ENCODE results near the gene HNF1A.
"Not testable (repeated sequence)": the region's sequence is repeated elsewhere in the genome, so short reads cannot be mapped to it uniquely, and the experiment has no call there.

Gene HNF1A, protein sequence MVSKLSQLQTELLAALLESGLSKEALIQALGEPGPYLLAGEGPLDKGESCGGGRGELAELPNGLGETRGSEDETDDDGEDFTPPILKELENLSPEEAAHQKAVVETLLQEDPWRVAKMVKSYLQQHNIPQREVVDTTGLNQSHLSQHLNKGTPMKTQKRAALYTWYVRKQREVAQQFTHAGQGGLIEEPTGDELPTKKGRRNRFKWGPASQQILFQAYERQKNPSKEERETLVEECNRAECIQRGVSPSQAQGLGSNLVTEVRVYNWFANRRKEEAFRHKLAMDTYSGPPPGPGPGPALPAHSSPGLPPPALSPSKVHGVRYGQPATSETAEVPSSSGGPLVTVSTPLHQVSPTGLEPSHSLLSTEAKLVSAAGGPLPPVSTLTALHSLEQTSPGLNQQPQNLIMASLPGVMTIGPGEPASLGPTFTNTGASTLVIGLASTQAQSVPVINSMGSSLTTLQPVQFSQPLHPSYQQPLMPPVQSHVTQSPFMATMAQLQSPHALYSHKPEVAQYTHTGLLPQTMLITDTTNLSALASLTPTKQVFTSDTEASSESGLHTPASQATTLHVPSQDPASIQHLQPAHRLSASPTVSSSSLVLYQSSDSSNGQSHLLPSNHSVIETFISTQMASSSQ

GRCh38 chr12:120978296-120979219 is at the start of gene HNF1A:
HNF1A (plus strand) TSS chr12:120978543; CDS start chr12:120978769, 226 bp downstream.
- no peak for DNase-seq (ENCODE audit: low read depth in 2 of 3, low spot score in 2 of 3)

- no peak for DNase-seq (ENCODE audit: low read depth in 2 of 3, low spot score in 2 of 3)
Observed at GRCh38 chr12:120928864-120929652, 49.3 kb upstream of the HNF1A start.

- DNase-seq (ENCODE audit: low read depth in 2 of 3, low spot score in 2 of 3), result no peak
Observed at GRCh38 chr12:120930032-120930431, 48.3 kb upstream of the HNF1A start.

DNA sequence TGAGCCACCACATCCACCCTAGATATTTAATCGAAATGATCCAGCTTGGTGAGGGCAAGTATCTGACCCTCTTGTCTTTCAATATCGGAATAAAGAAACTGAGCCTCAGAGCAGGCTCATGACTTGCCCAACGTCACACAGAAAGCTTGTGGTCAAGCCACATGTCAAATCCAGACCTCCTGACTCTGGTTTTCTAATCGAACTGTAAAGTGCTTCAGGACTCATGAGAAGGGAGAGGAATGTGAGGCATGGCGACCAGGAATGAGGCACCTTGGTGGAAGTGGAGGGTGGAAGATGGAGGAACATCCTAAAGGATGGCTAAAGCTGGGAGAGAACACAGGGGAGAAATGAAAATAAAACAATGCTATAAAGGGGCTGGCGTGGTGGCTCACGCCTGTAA is 46.3 kb upstream of the HNF1A start:
- DNase-seq (ENCODE audit: low read depth in 2 of 3, low spot score in 2 of 3), result no peak

GRCh38 chr12:120932956-120933526 is 45.3 kb upstream of the HNF1A start:
- DNase-seq (ENCODE audit: low read depth in 2 of 3, low spot score in 2 of 3), result no peak

- DNase-seq (ENCODE audit: low read depth in 2 of 3, low spot score in 2 of 3), result no peak
Observed at GRCh38 chr12:120933786-120934185, 44.6 kb upstream of the HNF1A start.

DNA sequence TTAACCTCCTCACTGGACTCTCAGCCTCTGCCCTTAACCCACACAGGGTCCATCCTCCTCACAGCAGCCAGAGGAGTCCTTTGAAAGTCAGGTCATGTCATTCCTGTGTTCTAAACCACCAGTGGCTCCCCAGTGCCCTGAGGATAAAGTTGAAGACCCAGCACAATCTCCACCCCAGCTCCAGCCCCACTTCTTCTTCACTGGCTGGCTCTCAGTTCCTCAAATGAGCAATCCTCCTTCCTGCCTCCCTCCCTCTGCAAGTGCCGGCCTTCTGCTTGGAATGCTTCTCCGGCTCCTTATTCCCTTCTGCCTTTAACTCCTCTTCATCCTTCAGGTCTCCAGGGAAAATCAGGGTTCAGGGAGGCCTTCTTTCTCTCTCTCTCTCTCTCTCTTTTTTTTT is 42.1 kb upstream of the HNF1A start:
- DNase-seq (ENCODE audit: low read depth in 2 of 3, low spot score in 2 of 3), result no peak

GRCh38 chr12:120938496-120938895 is 39.8 kb upstream of the HNF1A start:
- no peak for DNase-seq (ENCODE audit: low read depth in 2 of 3, low spot score in 2 of 3)

GRCh38 chr12:120939523-120939922 is 38.8 kb upstream of the HNF1A start:
- no peak for DNase-seq (ENCODE audit: low read depth in 2 of 3, low spot score in 2 of 3)

- no peak for DNase-seq (ENCODE audit: low read depth in 2 of 3, low spot score in 2 of 3)
Observed at GRCh38 chr12:120940006-120940405, 38.3 kb upstream of the HNF1A start.

DNA sequence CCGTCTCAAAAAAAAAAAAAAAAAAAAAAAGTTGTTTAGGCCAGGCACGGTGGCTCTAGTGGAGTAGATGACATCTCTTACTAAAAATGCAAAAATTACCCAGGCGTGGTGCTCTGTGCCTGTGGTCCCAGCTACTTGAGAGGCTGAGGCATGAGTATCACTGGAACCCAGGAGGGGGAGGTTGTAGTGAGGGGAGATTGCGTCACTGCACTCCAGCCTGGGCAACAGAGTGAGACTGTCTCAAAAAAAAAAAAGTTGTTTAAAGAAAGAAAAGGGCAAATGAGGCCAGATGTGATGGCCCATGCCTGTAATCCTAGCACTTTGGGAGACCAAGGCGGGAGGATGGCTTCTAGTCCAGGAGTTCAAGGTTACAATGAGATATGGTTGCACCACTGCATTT is 37.5 kb upstream of the HNF1A start:
- DNase-seq (ENCODE audit: low read depth in 2 of 3, low spot score in 2 of 3), result no peak

GRCh38 chr12:120941412-120941811 is 36.9 kb upstream of the HNF1A start:
- DNase-seq (ENCODE audit: low read depth in 2 of 3, low spot score in 2 of 3), result no peak

GRCh38 chr12:120941846-120942405 is 36.4 kb upstream of the HNF1A start:
- no peak for DNase-seq (ENCODE audit: low read depth in 2 of 3, low spot score in 2 of 3)

DNA sequence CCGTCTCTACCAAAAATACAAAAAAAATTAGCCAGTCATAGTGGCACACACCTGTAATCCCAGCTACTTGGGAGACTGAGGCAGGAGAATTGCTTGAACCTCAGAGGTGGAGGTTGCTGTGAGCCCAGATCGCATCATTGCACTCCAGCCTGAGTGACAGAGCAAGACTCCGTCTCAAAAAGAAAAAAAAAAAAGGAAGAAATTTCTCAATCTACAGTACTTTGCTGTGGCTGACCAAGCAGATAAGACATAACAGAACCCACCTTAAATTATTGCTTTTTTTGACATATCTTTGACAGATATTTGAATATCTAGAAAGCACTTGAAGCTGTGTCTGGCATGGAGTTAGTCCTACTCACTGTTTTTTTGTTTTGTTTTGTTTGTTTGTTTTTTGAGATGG is 34.9 kb upstream of the HNF1A start:
- no peak for DNase-seq (ENCODE audit: low read depth in 2 of 3, low spot score in 2 of 3)

- DNase-seq (ENCODE audit: low read depth in 2 of 3, low spot score in 2 of 3), result peak; percentile 31 to 55 (median 44)
Observed at GRCh38 chr12:120944645-120945217, 33.6 kb upstream of the HNF1A start.

DNA sequence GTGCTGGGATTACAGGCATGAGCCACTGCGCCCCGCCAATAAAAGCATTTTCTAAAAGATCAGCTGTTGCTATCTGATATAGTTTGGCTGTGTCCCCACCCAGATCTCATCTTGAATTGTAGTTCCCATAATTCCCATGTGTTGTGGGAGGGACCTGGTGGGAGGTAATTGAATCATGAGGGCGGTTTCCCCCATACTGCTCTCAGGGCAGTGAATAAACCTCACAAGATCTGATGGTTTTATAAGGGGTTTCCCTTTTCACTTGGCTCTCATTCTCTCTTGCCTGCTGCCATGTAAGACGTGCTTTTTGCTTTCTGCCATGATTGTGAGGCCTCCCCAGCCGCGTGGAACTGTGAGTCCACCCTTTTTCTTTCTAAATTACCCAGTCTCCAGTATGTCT is 32.8 kb upstream of the HNF1A start:
- DNase-seq (ENCODE audit: low read depth in 2 of 3, low spot score in 2 of 3), result not testable (repeated sequence)

DNA sequence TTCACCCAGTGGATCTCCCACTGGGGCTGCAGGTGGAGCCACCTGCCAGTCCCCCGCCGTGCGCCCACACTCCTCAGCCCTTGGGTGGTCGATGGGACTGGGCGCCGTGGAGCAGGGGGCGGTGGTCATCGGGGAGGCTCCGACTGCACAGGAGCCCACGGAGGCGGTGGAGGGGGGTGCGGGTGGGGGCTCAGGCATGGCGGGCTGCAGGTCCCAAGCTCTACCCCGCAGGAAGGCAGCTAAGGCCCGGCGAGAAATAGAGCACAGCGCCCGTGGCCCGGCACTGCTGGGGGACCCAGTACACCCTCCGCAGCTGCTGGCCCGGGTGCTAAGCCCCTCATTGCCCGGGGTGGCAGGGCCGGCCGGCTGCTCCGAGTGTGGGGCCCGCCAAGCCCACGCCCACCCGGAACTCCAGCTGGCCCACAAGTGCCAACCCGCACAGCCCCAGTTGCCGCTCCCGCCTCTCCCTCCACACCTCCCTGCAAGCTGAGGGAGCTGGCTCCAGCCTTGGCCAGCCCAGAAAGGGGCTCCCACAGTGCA is 28.0 kb upstream of the HNF1A start:
- not testable (repeated sequence) for DNase-seq (ENCODE audit: low read depth in 2 of 3, low spot score in 2 of 3)

GRCh38 chr12:120950807-120951206 is 27.5 kb upstream of the HNF1A start:
- no peak for DNase-seq (ENCODE audit: low read depth in 2 of 3, low spot score in 2 of 3)

GRCh38 chr12:120955232-120955631 is 23.1 kb upstream of the HNF1A start:
- DNase-seq (ENCODE audit: low read depth in 2 of 3, low spot score in 2 of 3), result no peak
